Erythroblast (primary cell): Measurements from ENCODE around the gene SNX24.
A peak's percentile ranks its signal among the peaks of the same experiment; 100 is the strongest.

ENCODE experiments used
- GATA1 ChIP-seq: IDR thresholded peaks from 2 replicates; pipeline ENCODE4 v1.6.1; 2011; ENCODE audit warnings: low read depth, mild to moderate bottlenecking, control low read depth, low read length, moderate library complexity
- POLR2A ChIP-seq: IDR thresholded peaks from 2 replicates; pipeline ENCODE4 v1.6.1; 2011; ENCODE audit warnings: mild to moderate bottlenecking, low read length

GRCh38 chr5:122858451-122858850, 13.0 kb downstream of the SNX24 start:
- no peak for TF ChIP-seq POLR2A
- peak; percentile 30 for TF ChIP-seq GATA1
